PC-3 (cell line): Measurements from ENCODE around the gene BAZ2B.

ENCODE experiments used
- EZH2 ChIP-seq: fragments of 300-600 bp; sonication (generic); IDR thresholded peaks from one replicate; pipeline ENCODE4 v1.6.1; 2017; ENCODE audit warnings: antibody characterized with exemption, mild to moderate bottlenecking, low read length; ENCODE audit not compliant: unreplicated experiment
- EZH2phosphoT487 ChIP-seq: fragments of 300-600 bp; sonication (generic); IDR thresholded peaks from 2 replicates; pipeline ENCODE4 v1.6.1; 2018; ENCODE audit warnings: mild to moderate bottlenecking, antibody characterized with exemption, low read length, borderline replicate concordance
- TF ChIP-seq, protein P1 (sequence below): fragments of 300-600 bp; sonication (generic); conservative IDR thresholded peaks from 2 replicates; pipeline ENCODE4 v1.5.1; 2017; ENCODE audit warnings: antibody characterized with exemption, low read depth, mild to moderate bottlenecking, low read length

- TF ChIP-seq, protein P1, sequence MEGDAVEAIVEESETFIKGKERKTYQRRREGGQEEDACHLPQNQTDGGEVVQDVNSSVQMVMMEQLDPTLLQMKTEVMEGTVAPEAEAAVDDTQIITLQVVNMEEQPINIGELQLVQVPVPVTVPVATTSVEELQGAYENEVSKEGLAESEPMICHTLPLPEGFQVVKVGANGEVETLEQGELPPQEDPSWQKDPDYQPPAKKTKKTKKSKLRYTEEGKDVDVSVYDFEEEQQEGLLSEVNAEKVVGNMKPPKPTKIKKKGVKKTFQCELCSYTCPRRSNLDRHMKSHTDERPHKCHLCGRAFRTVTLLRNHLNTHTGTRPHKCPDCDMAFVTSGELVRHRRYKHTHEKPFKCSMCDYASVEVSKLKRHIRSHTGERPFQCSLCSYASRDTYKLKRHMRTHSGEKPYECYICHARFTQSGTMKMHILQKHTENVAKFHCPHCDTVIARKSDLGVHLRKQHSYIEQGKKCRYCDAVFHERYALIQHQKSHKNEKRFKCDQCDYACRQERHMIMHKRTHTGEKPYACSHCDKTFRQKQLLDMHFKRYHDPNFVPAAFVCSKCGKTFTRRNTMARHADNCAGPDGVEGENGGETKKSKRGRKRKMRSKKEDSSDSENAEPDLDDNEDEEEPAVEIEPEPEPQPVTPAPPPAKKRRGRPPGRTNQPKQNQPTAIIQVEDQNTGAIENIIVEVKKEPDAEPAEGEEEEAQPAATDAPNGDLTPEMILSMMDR: no peak
- no peak for TF ChIP-seq EZH2
- TF ChIP-seq EZH2phosphoT487: no peak
Measured at GRCh38 chr2:159382447-159383028, 233.8 kb downstream of the BAZ2B start.
